ENCODE results near the gene CEP43. TPM values are rescaled to one million over a fixed set of nuclear protein-coding genes. Genes with fewer than 3 reads are reported as not detected.

CEP43 gene
- polyA plus RNA-seq, 3 donors: 3.8 to 7.1 (median 6.4) TPM

- DNase-seq: no peak
- WGBS (ENCODE audit: insufficient coverage): 93% methylated on average over 6 of the region's 6 CpGs
- no peaks in the 10 kb centered on the region for H3K9me3 Mint-ChIP-seq
- H2AFZ ChIP-seq (ENCODE audit: insufficient read depth, low read depth, low read length, poor library complexity, severe bottlenecking): no peak overlapping the region
- H3K4me2 ChIP-seq (replicated peaks; ENCODE audit: extremely low read depth, low read length, poor library complexity, severe bottlenecking): no peak overlapping the region
- no peaks in the 10 kb centered on the region for H3K79me2 ChIP-seq (ENCODE audit: insufficient read depth, low read length)
- H3K4me3 ChIP-seq (replicated peaks in 1 of 3; ENCODE audit: low read depth in 2 of 3, low read length in 3 of 3): no peak overlapping the region
- H3K36me3 Mint-ChIP-seq: peaks cover 68 to 75% of the 10 kb centered on the region in 2 donors
- peaks cover 0 to 2% (median 0%) of the 10 kb centered on the region in 3 donors for H3K27me3 Mint-ChIP-seq (ENCODE audit: low read depth in 3 of 3)
- H3K4me3 Mint-ChIP-seq: no peak overlapping the region
- H3K9me3 ChIP-seq (replicated peaks in 1 of 2; ENCODE audit: control insufficient read depth in 1 of 2, insufficient read depth in 1 of 2, low read length in 2 of 2): no peaks in the 10 kb centered on the region
- no peaks in the 10 kb centered on the region for H3K4me1 ChIP-seq (ENCODE audit: control insufficient read depth in 1 of 2, insufficient read depth in 2 of 2, low read length in 2 of 2)
- H3K4me1 Mint-ChIP-seq: no peaks in the 10 kb centered on the region
- intact Hi-C loops (cut with micrococcal nuclease): no loop called here
- peak overlapping the region in 5 of 7 donors; percentile 17 to 76 (median 55) for H3K27ac Mint-ChIP-seq
- peaks cover 58 to 90% of the 10 kb centered on the region in 2 donors for H3K36me3 ChIP-seq (replicated peaks in 1 of 2; ENCODE audit: control insufficient read depth in 1 of 2, insufficient read depth in 2 of 2, low read length in 2 of 2)
- H4K20me1 ChIP-seq (ENCODE audit: insufficient read depth, low read length): no peaks in the 10 kb centered on the region
- no peak overlapping the region for H3K9ac ChIP-seq (ENCODE audit: insufficient read depth, low read length, poor library complexity, severe bottlenecking)
- H3K27me3 ChIP-seq (ENCODE audit: control insufficient read depth in 2 of 2, insufficient read depth in 2 of 2, low read length in 2 of 2): no peaks in the 10 kb centered on the region
- no peak for TF ChIP-seq CTCF (IDR thresholded peaks at IDR 0.05)
- H3K27ac ChIP-seq (ENCODE audit: low read depth in 1 of 2, low read length in 2 of 2): peak overlapping the region in 1 of 2 donors; percentile 15
Observed at GRCh38 chr6:167031082-167031709, 32.0 kb downstream of the CEP43 start.

GRCh38 chr6:167034056-167034455 is 34.9 kb downstream of the CEP43 start:
- H3K27me3 Mint-ChIP-seq (ENCODE audit: low read depth in 3 of 3): peaks cover 0 to 2% (median 2%) of the 10 kb centered on the region in 3 donors
- no peak for TF ChIP-seq CTCF (IDR thresholded peaks at IDR 0.05)
- H3K36me3 Mint-ChIP-seq: peaks cover 65 to 67% of the 10 kb centered on the region in 2 donors
- 93% methylated on average over 3 of the region's 3 CpGs for WGBS (ENCODE audit: insufficient coverage)
- no peak for DNase-seq
- H3K36me3 ChIP-seq (replicated peaks in 1 of 2; ENCODE audit: control insufficient read depth in 1 of 2, insufficient read depth in 2 of 2, low read length in 2 of 2): peaks cover 40 to 88% of the 10 kb centered on the region in 2 donors
- no peaks in the 10 kb centered on the region for H3K4me1 ChIP-seq (ENCODE audit: control insufficient read depth in 1 of 2, insufficient read depth in 2 of 2, low read length in 2 of 2)
- no peak overlapping the region for H3K9ac ChIP-seq (ENCODE audit: insufficient read depth, low read length, poor library complexity, severe bottlenecking)
- peak overlapping the region in 1 of 2 donors; percentile 29 for H3K27ac ChIP-seq (ENCODE audit: low read depth in 1 of 2, low read length in 2 of 2)
- H2AFZ ChIP-seq (ENCODE audit: insufficient read depth, low read depth, low read length, poor library complexity, severe bottlenecking): no peak overlapping the region
- no peaks in the 10 kb centered on the region for H3K9me3 ChIP-seq (replicated peaks in 1 of 2; ENCODE audit: control insufficient read depth in 1 of 2, insufficient read depth in 1 of 2, low read length in 2 of 2)
- H3K4me3 ChIP-seq (replicated peaks in 1 of 3; ENCODE audit: low read depth in 2 of 3, low read length in 3 of 3): no peak overlapping the region
- H3K9me3 Mint-ChIP-seq: no peaks in the 10 kb centered on the region
- no peaks in the 10 kb centered on the region for H3K4me1 Mint-ChIP-seq
- no peaks in the 10 kb centered on the region for H4K20me1 ChIP-seq (ENCODE audit: insufficient read depth, low read length)
- peak overlapping the region in 3 of 7 donors; percentile 17 to 64 (median 25) for H3K27ac Mint-ChIP-seq
- H3K4me3 Mint-ChIP-seq: no peak overlapping the region
- H3K27me3 ChIP-seq (ENCODE audit: control insufficient read depth in 2 of 2, insufficient read depth in 2 of 2, low read length in 2 of 2): no peaks in the 10 kb centered on the region
- no peak overlapping the region for H3K4me2 ChIP-seq (replicated peaks; ENCODE audit: extremely low read depth, low read length, poor library complexity, severe bottlenecking)
- H3K79me2 ChIP-seq (ENCODE audit: insufficient read depth, low read length): no peaks in the 10 kb centered on the region
- intact Hi-C loops (cut with micrococcal nuclease): no loop called here
